Measurements from ENCODE around the gene C15orf62. TPM values are rescaled to one million over a fixed set of nuclear protein-coding genes. Genes with fewer than 3 reads are reported as not detected.

The C15orf62 gene
- polyA plus RNA-seq, 1 of the 3 experiments (the other 2 are of a cell fraction) = not detected

DNA sequence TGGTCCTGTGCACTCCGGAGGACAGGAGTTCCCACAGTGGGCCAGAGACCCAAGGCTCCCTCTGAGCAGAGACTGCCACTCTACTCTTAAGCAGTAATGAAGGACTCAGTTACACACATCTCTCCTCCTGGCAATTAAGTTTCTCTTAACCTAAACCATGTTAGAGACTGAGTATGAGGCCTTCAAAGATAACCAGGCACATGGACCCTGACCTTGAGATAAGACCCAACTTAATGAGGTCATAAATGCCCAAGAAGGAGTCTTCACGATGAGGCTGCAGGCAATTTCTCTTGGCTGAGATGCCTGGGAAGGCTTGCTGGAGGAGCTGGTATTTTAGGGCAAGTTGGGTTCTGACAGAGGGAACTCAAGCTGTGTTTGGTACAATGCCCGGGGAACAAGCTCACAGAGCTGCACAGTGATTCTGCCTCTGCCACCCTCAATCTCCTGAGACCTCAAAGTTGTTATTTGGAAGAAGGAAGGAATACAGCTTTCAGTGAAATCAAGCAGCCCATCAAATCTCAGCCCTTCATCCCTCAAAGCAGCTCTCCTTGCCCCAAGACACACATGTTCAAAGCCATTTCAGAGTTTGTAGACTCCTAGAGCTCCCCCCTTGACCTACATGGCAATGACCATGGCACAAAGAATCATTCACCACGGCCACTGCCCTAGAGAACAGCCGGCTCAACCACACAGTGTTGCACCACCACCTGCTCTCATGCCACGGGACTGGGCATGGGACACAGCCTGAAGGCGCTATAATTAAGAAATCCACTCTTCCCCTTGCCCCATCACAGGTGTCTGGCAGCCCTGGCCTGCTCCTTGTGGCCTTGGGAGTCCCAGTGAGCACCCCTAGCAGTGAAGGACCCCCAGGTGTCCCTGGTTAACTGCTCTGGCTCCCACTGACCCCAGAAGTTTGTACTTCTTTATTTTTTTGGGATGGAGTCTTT is 21.8 kb upstream of the C15orf62 start:
- Histone ChIP-seq H3F3A (replicated peaks; ENCODE audit: insufficient read depth) (peaks cover 6% of the 10 kb centered on the region), H2AFZ (ENCODE audit: low read depth) (no peak overlapping the region), H4K20me1 (ENCODE audit: insufficient read depth) (no peaks in the 10 kb centered on the region), H3K79me2 (ENCODE audit: insufficient read depth) (peaks cover 18% of the 10 kb centered on the region), H3K27me3 (ENCODE audit: insufficient read depth) (no peaks in the 10 kb centered on the region), H3K4me1 (ENCODE audit: control insufficient read depth in 1 of 2, insufficient read depth in 2 of 2, low read depth in 1 of 2, low read length in 1 of 2) (peaks cover 0 to 4% of the 10 kb centered on the region in 2 experiments; a peak in 1 of 4 replicates), H3K4me3 (ENCODE audit: low read depth in 2 of 2, low read length in 1 of 2) (no peak overlapping the region), H3K9me3 (no peaks in the 10 kb centered on the region), H3K9ac (no peak overlapping the region), H3K36me3 (replicated peaks in 1 of 2; ENCODE audit: control insufficient read depth in 1 of 2, insufficient read depth in 2 of 2, low read length in 1 of 2) (peaks cover 29 to 35% of the 10 kb centered on the region in 2 experiments), H3K27ac (ENCODE audit: low read depth in 2 of 2, low read length in 1 of 2) (no peak overlapping the region), H3K9me2 (no peaks in the 10 kb centered on the region), H3K4me2 (no peak overlapping the region)
- ChIA-PET CTCF (interaction anchor here (1.0 to 20.8 kb wide), 8 partner anchors 9 to 146 kb away, joined by 3 to 555 read pairs (median 10); partner anchors contain the start of genes C15orf62, GCHFR and VPS18), POLR2A (interaction anchor here (1.1 to 2.1 kb wide), 2 partner anchors 9 to 35 kb away, joined by 5 to 9 read pairs; no protein-coding TSS in a partner anchor)
- WGBS (ENCODE audit: low lambda C conversion rate) = 96% methylated on average over 6 of the region's 7 CpGs
- TF ChIP-seq RAD21 (IDR thresholded peaks at IDR 0.05; ENCODE audit: low read length) = no peak
- TF ChIP-seq GABPA (IDR thresholded peaks at IDR 0.05; ENCODE audit: low read depth) = no peak
- no peak for TF ChIP-seq FOSL2 (IDR thresholded peaks at IDR 0.05; ENCODE audit: borderline replicate concordance, low read depth)
- no peak for TF ChIP-seq SIN3A (IDR thresholded peaks at IDR 0.05; ENCODE audit: borderline replicate concordance, low read depth, low read length)
- TF ChIP-seq PBX3 (IDR thresholded peaks at IDR 0.05) = no peak
- no peak for TF ChIP-seq NRF1 (IDR thresholded peaks at IDR 0.05; ENCODE audit: low read depth, low read length)
- no peak for TF ChIP-seq FOXM1 (IDR thresholded peaks at IDR 0.05; ENCODE audit: low read depth)
- TF ChIP-seq, protein P1, sequence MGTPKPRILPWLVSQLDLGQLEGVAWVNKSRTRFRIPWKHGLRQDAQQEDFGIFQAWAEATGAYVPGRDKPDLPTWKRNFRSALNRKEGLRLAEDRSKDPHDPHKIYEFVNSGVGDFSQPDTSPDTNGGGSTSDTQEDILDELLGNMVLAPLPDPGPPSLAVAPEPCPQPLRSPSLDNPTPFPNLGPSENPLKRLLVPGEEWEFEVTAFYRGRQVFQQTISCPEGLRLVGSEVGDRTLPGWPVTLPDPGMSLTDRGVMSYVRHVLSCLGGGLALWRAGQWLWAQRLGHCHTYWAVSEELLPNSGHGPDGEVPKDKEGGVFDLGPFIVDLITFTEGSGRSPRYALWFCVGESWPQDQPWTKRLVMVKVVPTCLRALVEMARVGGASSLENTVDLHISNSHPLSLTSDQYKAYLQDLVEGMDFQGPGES (IDR thresholded peaks at IDR 0.05; ENCODE audit: low read depth, low read length) = no peak
- TF ChIP-seq JUND (IDR thresholded peaks at IDR 0.05) = no peak
- no peak for TF ChIP-seq NFIC (IDR thresholded peaks at IDR 0.05; ENCODE audit: borderline replicate concordance)
- no peak for TF ChIP-seq MAX (IDR thresholded peaks at IDR 0.05; ENCODE audit: low read depth)
- TF ChIP-seq CHD2 (IDR thresholded peaks at IDR 0.05; ENCODE audit: low read length, partially characterized antibody) = no peak
- TF ChIP-seq EZH2phosphoT487 (IDR thresholded peaks at IDR 0.05; ENCODE audit: borderline replicate concordance, low read depth) = no peak
- TF ChIP-seq POLR2AphosphoS5 (IDR thresholded peaks at IDR 0.05; ENCODE audit: low read depth, low read length) = no peak
- TF ChIP-seq USF2 (IDR thresholded peaks at IDR 0.05; ENCODE audit: borderline replicate concordance, low read depth, low read length) = no peak
- TF ChIP-seq SMC3 (IDR thresholded peaks at IDR 0.05; ENCODE audit: low read depth, low read length) = no peak
- TF ChIP-seq GATA2 (CRISPR knock-in tag; IDR thresholded peaks at IDR 0.05) = no peak
- TF ChIP-seq RXRA (IDR thresholded peaks at IDR 0.05; ENCODE audit: borderline replicate concordance, low read depth) = no peak
- no peak for TF ChIP-seq TAF1 (IDR thresholded peaks at IDR 0.05; ENCODE audit: borderline replicate concordance, low read depth, low read length)
- no peak for TF ChIP-seq YY1 (IDR thresholded peaks at IDR 0.05; ENCODE audit: low read depth)
- DNase-seq = no peak

All from SK-N-SH (cell line).